ENCODE data around the gene POU3F3. TPM values are rescaled to one million over a fixed set of nuclear protein-coding genes. Genes with fewer than 3 reads are reported as not detected.
A peak's percentile ranks its signal among the peaks of the same experiment; 100 is the strongest.

POU3F3 gene
- total RNA-seq, 1 donor = not detected

DNA sequence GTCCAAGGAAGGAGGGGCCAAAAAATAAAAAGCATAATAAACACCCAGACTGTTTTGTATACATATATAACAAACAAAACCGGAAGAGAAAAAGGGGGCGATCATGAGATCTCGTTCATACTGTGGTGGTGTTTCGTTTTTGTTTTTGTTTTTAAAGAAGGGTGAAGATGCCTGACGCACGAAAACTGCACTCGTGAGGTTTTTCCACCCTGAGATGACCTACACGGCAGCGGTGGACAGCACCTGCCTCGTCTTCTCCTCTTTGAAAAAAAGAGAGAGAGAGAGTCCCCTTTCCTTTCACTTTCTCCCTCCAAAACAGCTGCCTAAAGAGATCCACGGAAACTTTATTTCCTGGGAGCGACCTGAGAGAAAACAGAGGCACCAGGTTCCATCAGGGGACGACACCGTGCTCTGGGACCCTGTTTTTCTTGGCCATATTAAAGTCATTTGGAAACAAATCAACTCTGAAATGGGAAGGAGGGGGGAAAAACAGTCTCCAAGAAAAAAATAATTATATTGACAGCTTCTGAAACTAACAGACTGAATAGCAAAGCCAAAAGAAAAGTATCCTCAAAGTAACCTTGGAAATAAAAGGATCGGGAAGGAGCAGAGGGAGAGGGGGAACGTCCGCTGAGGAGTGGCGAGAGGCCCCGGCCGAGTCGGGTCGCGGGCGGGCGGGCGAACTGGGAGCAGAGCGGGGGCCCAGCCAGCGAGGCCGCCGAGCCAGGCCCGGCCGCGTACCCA, 3.5 kb downstream of the POU3F3 start:
- TF ChIP-seq, protein P1, sequence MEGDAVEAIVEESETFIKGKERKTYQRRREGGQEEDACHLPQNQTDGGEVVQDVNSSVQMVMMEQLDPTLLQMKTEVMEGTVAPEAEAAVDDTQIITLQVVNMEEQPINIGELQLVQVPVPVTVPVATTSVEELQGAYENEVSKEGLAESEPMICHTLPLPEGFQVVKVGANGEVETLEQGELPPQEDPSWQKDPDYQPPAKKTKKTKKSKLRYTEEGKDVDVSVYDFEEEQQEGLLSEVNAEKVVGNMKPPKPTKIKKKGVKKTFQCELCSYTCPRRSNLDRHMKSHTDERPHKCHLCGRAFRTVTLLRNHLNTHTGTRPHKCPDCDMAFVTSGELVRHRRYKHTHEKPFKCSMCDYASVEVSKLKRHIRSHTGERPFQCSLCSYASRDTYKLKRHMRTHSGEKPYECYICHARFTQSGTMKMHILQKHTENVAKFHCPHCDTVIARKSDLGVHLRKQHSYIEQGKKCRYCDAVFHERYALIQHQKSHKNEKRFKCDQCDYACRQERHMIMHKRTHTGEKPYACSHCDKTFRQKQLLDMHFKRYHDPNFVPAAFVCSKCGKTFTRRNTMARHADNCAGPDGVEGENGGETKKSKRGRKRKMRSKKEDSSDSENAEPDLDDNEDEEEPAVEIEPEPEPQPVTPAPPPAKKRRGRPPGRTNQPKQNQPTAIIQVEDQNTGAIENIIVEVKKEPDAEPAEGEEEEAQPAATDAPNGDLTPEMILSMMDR (IDR thresholded peaks at IDR 0.05; ENCODE audit: insufficient read depth, low read depth, low read length) = no peak
- no peak for DNase-seq (ENCODE audit: low read depth)
- H3K4me3 ChIP-seq (ENCODE audit: low read depth, low read length) = peak overlapping the region; percentile 0

DNA sequence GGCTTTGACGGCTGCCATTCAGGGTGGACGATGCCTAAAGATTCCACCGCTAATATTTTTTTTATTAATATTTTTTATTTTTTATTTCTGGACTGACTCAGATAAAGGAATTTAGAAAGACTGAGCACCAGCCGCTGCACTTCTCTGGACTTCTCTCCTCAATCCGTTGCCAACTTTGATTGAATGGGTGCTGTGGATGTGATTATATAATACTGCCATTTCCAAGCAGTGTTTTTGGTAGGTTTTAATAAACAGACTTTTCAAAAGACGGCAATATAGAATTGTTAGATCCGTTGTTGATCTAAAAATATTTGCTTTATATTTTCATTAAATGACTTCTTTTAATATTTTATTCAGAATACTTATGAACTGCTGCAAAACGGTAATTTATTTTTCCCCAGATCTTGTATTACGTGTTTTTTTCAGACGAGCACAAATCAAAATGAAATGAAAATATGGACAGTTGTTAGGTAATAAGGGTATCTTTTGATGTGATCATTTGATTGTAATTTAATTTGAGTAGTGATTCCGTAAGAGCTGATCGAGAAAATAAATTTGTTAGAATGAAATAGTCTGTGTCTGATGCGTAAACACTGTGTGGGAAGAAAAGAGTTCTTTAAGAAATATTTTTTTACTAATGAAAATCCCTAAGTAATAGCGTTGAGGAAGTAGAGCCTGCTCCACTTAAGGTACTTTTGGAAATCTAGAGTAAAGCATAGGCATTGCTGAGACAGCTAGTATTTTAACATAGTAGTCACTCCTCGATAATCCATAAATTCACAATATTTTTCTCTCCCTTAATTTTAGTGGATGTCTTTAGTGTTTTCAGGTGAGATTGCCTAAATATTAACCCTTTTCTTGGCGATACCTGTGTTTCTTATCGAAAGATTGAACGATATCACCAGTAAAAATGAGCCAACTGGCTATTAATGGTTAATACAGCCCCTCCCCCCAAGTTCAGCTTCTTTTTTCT, 4.4 kb downstream of the POU3F3 start:
- no peak overlapping the region for H3K4me3 ChIP-seq (ENCODE audit: low read depth, low read length)
- DNase-seq (ENCODE audit: low read depth) = no peak
- TF ChIP-seq, protein P1 (IDR thresholded peaks at IDR 0.05; ENCODE audit: insufficient read depth, low read depth, low read length) = no peak

DNA sequence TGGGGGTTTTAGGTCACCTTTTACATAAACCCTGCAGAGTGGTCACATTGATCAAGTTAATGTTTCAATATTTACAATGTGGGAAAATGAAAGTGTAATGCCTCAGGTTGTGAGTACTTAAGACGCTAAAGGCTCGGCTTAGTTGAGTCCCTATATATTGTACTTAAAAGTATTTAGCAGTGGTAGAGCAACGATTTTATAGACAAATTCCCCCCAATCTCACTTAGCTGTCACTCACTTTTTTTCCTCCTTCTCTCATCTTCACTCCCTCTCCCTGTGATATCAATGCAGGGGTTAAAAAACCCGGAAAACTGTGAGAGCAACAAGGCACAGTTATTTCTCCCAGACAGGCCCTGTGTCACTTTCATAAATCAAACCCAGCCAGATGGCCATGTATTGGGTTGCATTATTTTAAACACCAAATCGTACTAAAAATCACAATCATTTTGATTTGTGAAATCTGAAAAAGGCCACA, 5.4 kb downstream of the POU3F3 start:
- DNase-seq (ENCODE audit: low read depth) = no peak
- TF ChIP-seq, protein P1 (IDR thresholded peaks at IDR 0.05; ENCODE audit: insufficient read depth, low read depth, low read length) = no peak
- H3K4me3 ChIP-seq (ENCODE audit: low read depth, low read length) = no peak overlapping the region

DNA sequence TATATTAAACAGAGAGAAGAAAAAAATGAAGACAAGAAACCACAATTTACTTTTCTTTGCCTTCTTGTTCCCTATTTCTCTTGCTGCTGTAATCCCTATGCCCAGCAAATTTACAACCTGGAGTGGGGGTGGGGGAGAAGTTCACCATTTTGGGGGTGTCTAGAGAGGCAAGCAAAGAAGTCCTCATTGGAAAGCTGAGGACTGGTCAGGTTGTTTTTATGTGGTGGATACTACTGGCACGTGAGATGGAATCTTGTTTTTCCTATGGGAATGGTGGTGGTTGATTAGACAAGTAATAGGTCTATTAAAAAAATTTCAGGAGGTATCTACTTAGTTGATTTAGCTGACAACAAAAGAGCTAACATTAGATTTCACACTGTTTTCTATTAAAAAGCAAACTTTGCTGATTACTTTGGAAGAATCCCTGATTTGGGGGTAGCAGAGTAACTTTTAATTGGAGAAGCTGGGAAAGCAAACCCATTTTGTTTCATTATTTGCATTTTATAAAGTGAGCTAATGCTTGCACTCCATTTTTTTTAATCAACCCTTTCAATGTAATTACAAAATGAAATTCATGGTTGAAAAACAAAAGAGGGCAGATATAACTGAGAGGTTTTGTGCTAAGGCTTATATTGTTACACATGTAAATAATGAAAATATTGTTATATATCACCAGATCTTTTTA, 6.0 kb downstream of the POU3F3 start:
- TF ChIP-seq, protein P1 (IDR thresholded peaks at IDR 0.05; ENCODE audit: insufficient read depth, low read depth, low read length) = no peak
- no peak overlapping the region for H3K4me3 ChIP-seq (ENCODE audit: low read depth, low read length)
- DNase-seq (ENCODE audit: low read depth) = no peak

DNA sequence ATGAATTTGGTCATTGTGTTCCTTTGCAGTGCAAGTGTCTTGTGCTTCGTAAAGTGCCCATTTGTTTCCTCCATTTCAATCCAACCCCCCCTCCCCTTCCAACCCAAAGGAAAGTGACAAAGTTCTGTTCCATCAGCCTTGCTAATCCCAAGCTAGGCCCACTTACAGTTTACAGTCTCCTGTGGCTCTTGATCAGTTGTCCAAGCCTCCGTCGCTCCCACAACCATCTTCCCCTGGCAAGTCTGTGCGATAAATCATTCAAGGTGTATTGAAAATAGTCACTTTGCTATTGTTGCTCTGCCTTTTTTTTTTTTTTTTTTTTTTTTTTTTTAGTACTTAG, 6.5 kb downstream of the POU3F3 start:
- TF ChIP-seq, protein P1 (IDR thresholded peaks at IDR 0.05; ENCODE audit: insufficient read depth, low read depth, low read length) = no peak
- H3K4me3 ChIP-seq (ENCODE audit: low read depth, low read length) = no peak overlapping the region
- no peak for DNase-seq (ENCODE audit: low read depth)

DNA sequence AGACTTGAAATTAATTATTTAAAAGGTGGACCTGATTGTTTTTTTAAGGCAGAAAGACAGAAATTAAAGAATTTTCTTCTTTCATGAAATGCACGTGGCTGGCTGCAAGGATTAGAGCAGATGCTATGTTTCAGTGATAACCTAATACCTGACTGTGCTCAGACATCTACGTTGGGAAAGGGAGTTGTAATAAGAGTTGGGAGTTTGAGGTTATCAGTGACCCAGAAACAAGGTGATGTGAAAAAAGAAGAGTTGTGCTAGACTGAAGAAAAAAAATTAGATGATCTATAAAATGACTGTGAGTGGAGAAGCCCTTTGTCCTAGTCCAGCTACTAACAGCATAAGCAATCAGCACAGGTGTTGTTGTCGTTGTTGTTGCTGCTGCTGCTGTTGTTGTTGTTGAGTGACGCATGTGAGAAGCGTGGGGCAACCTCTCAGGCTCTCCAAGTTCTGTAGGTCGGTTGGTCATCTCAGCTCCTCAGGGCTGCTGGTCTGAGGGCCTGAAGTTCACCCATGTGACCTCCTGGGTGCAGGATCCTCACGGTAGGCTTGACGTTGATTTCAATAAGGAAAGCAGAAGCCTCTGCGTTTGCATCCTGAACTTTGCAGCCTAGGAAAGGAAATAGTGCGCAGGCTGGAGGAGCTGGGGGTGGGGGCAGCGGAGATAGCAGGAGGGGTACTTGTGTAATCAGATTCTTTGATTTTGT, 7.6 kb downstream of the POU3F3 start:
- TF ChIP-seq, protein P1 (IDR thresholded peaks at IDR 0.05; ENCODE audit: insufficient read depth, low read depth, low read length) = no peak
- no peak for DNase-seq (ENCODE audit: low read depth)
- H3K4me3 ChIP-seq (ENCODE audit: low read depth, low read length) = no peak overlapping the region
